NCI-H2081 treated with DMSO at 0.1 percent for 48 hours (cell line): ENCODE measurements around the gene TPSD1.
"Not testable (repeated sequence)": the region's sequence is repeated elsewhere in the genome, so short reads cannot be mapped to it uniquely, and the experiment has no call there.

Experiments
- DNase-seq: peaks from one replicate; lab custom pipeline; 2025; lab: John Stamatoyannopoulos, UW

TPSD1 gene

DNA sequence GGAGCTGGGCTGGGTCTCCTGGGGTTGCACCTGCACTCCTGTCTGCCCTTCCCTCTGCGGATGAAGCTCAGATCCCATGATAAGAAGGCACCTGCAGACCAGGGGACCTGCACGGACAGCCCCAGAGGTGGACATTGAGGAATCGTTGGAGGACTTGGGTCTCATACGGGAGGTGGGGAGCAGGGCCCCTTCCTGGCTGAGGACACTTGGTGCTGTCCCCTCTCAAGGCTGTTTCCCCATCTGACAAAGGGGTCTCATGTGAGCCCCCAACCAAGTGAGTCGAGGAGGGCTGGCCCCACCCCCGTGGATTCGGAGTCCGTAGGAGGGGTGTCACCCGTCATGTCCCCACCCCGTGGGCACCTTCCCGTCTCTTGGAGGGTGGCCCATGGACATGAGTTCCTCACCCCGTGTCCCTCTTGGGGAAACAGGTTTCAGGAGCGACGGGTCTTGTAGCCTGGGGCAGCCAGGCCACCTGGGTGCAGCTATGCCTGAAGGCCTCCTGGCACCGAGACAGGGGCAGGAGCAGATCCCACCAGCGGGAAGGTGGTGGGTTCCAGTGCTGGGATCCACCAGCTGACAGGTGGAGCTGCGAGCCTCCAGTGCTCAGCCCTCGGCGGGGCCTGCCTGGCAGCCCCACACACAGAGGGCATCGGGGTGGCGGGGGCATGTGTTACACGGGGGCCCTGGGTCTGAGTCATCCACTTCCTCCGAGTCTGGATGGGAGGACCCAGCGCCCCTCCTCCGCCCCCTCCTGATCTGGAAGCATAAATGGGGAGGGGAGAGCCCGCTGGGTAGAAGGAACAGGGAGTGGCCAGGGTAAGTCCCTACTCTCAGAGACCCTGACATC, at the start of gene TPSD1:
TSS of gene TPSD1 (plus strand) at position 794 of the 847 bp plus-strand sequence. CDS start 212 bp downstream, outside the sequence.
- DNase-seq, result not testable (repeated sequence)

DNA sequence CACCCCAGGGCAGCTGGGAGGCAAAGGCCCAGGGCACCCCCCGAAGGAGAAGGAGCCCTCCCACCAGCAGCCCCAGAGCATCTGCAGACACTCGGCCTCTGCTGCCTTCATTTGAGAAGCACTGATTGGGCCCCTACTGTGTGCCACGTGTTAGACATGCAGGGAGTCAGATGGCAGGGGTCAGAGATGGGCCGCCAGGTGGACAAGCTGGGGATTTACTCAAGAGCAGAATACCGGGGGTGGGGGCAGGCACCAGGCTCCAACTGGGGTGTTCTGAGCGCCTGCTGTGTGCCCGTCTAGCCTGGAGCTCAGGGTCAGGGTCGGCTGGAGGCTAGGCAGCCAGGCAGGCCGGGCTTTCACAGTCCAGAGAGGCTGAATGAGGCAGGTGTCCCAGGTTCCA, 49.5 kb upstream of the TPSD1 start:
- DNase-seq, result no peak

DNA sequence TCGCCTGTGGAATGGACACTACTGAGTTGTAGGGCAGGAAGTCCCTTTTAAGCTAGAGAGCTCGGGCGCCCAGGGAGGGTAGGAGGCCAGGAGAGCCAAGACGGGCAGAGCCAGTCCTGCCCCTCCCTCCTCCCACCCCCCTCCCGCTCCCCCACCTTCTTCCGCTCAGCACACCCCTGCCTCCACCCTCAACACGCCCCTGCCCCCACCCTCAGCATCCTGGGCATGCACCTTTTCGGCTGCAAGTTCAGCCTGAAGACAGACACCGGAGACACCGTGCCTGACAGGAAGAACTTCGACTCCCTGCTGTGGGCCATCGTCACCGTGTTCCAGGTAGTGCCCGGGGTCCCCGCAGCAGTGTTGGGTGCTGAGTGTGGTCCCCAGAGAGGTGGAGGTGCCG, 49.1 kb upstream of the TPSD1 start:
- DNase-seq, result no peak

DNA sequence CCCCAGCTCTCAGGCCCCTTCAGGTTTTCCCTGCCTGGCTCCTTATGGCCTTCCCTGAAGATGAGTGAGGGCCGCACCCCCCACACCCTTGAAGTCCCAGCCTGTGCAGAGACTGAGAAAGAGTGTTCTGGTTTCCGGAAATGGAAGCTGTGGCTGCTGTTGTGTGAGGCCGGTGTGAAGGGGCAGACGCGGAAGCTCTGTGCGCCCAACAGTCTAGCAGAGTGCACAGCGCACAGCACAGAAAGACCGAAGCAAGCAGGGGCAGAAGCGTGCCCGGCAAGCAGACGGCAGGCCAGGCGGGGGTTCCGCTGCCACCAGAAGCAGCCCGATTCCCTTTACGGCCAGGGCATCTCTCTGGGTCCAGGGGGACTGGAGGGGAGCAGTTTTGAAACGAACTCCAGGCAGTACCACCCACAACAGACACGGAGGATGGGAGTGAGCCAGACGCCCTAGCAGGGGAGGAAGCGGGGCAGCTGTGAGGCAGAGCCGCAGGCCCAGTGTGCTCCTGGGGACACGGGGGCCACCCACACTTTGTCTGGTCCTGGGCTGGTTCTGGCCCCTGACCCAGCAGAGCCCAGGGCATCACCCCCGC, 47.5 kb upstream of the TPSD1 start:
- DNase-seq, result no peak

DNA sequence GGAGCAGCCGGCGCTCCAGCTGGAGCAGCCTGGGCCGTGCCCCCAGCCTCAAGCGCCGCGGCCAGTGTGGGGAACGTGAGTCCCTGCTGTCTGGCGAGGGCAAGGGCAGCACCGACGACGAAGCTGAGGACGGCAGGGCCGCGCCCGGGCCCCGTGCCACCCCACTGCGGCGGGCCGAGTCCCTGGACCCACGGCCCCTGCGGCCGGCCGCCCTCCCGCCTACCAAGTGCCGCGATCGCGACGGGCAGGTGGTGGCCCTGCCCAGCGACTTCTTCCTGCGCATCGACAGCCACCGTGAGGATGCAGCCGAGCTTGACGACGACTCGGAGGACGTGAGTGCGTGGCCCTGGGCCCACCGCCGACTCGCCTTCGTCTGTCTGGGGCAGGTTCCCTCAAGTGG, 46.8 kb upstream of the TPSD1 start:
- no peak for DNase-seq

DNA sequence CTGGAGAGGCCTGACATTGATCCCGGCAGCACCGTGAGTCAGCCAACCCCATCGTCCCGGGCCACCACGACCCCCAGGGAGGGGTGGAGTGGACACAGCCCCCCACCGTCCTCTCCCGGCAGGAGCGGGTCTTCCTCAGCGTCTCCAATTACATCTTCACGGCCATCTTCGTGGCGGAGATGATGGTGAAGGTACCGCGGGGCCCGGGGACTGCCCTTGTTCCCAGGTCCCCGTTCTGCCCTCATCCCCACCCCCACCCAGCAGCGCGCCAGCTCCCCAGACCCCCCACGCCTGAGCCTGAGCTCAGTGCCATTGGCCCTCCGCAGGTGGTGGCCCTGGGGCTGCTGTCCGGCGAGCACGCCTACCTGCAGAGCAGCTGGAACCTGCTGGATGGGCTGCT, 45.4 kb upstream of the TPSD1 start:
- no peak for DNase-seq

DNA sequence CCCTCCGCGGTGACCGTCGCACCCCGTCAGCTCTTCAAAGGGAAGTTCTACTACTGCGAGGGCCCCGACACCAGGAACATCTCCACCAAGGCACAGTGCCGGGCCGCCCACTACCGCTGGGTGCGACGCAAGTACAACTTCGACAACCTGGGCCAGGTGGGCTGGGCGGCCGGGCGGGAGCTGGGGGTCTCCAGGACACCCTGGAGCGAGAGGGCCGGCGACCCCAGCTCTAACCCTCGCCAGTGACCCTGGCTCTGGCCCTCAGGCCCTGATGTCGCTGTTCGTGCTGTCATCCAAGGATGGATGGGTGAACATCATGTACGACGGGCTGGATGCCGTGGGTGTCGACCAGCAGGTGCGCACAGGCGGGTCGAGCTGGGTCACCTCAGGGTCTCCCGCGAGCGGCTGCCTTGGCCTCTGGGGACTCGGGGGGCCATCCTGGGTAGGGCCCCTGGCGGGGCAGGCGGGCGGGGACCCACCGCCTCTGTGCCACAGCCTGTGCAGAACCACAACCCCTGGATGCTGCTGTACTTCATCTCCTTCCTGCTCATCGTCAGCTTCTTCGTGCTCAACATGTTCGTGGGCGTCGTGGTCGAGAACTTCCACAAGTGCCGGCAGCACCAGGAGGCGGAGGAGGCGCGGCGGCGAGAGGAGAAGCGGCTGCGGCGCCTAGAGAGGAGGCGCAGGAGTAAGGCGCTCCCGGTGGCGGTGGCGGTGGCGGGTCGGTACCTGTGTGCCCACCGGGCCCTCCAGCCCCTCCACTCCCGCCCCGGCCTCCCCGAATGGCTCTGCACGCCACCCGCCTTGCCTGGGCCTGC, 44.2 kb upstream of the TPSD1 start:
- DNase-seq, result no peak

DNA sequence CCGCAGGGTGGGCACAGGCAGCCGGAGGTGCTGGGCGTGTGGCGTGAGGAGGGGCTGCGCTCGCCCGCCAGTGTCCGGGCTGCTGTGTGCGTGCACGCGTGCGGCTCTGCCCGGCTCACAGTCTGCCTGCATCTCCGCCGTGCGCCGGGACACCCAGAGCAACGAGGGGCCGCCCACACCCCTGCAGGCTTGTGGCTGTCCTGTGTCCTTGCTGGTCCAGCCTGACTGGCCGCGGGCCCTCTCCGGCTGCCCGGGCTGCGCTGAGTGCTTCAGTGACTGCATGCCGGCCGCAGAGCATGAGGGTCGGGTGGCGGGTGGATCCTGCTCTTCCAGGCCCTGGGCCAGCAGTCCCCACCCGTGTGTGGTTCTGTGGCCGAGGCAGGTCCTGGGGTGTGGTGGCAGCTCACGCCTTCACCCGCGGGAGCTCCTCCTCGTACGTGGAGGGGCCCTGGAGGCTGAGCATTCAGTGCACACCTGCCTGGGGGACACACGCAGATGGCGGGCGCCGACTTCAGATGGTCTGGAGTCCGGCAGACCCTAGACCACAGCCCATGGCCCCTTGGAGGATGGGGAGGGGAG, 43.2 kb upstream of the TPSD1 start:
- DNase-seq, result no peak

DNA sequence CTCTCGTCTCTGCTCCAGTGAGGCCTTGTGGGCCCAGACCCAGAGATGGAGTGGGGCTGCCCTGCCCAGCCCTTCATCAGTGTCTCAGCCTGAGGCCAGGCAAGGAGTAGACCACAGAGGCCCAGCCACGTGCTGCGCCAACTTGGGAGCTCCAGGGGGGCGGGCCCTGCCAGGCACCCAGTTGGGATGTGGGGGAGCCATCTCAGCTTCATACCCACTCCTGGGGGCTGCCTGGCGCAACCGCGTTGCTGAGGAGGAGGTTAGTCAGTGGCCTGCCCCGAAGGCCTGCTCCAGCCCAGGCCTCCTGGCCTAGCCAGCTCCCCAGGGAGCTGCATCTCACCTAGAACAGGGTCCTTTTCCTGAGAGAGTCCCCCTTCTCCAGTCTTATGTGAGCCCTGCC, 42.6 kb upstream of the TPSD1 start:
- DNase-seq, result no peak

DNA sequence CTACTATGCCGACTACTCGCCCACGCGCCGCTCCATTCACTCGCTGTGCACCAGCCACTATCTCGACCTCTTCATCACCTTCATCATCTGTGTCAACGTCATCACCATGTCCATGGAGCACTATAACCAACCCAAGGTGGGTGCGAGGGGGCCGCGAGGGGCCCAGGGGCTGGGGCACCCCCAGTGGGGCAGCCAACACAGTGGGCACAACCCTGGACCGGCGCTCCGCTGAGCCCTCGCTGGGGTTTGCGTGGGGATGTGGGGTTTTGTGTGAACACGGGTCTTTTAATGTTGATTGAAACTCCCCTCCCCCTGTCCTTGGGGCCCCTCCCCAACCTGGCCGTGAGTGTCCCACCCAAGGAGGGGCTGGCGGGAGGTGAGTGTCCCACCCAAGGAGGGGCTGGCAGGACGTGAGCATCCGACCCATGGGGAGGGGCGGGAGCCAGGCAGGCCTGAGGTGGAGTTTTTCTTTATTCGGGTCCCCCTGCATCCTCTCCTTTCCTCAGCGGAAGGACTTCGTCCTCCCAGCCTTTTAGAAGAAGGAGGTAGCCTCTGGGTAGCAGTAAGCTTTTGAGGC, 42.0 kb upstream of the TPSD1 start:
- no peak for DNase-seq

DNA sequence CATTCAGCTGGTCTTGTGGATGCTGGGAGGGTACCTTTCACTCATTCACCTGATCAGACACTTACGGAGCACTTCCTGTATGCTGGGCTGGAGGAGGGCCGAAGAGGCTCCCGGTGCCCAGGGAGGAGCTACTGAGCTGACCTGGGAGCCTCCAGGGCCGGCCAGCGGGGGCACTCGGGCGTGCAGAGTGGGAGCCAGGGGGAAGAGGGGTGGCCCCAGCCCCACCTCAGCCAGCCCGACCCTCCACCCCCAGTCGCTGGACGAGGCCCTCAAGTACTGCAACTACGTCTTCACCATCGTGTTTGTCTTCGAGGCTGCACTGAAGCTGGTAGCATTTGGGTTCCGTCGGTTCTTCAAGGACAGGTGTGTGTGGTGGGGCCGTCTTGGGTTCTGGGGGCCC, 41.1 kb upstream of the TPSD1 start:
- DNase-seq, result no peak

DNA sequence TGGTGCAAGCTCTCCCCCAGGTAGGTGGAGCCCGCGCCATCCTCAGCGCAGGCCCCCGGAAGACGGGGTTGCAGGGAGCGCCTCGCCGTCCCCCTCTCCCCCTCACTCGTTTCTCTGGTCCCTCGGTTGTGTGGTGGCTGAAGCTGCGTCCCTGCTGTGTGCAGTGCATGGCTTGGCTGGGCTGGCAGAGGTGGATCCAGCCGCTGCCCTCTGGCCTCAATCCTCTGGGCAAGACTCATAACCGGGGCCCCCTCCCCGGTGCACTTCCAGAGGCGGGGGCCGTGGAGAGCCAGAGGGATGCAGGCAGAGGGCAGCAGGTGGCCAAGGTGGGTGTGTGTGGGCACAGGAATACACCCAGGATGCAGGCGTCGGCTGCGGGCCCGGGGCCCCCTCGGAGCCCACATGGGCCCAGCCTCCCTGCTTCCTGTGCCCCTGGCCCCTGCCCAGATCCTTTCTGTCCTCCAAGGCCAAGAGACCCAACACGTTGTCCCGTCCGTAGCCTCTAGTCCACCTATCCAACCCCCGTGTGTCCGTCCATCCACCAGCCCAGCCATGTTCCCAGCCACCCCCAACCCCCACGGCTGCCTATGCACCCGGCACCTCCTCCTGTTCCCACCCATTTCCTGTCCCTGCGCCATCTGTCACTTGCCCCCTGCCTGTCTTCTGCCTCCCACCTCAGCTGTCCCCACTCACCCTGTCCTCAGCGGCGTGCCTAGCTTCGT, 40.1 kb upstream of the TPSD1 start:
- no peak for DNase-seq

DNA sequence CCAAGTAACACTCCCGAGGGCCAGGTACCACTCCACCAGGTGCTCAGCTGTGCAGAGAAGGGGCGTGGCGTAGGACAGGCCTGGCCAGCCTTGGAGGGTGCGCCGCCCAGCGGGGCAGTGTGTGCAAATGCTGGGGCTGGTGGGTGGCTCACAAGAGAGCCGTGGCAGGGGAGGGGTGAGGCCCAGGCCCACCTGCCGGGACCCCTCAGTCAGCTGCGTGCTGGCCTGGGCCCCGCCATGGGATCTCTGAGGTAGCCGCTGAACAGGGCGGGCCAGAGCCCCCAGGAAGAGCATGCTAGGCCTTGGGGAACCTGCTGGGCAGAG, 39.6 kb upstream of the TPSD1 start:
- no peak for DNase-seq

DNA sequence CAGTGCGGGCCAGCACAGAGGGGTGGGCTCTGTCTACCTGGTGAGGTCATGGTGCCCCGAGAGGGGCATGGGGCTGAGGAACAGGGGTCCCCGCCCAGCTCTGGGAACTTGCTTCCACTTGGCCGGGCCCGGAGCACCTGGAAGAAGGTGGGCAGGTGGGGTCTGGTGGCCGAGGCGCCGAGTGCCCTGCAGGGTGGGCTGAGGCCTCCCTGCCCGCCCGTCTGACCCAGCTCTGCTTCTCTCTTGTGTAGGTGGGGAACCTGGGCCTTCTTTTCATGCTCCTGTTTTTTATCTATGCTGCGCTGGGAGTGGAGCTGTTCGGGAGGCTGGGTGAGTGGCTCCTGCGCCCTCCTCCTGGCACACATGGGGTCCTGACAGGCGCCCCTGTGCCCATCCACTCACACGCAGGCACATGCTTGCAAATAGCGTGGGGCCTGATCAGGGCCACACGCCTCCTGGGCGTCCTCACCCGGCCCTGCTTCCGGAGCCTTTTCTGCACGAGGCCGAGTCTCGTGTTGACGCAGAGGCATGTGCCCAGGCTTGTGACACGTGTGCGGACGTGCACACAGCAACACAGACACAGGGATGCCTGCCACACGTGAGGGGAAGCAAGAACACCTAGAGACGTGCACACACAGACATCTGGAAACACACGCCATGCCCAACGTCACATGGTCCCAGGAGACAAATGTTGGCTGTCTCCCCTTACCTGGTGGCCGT, 39.0 kb upstream of the TPSD1 start:
- DNase-seq, result no peak

DNA sequence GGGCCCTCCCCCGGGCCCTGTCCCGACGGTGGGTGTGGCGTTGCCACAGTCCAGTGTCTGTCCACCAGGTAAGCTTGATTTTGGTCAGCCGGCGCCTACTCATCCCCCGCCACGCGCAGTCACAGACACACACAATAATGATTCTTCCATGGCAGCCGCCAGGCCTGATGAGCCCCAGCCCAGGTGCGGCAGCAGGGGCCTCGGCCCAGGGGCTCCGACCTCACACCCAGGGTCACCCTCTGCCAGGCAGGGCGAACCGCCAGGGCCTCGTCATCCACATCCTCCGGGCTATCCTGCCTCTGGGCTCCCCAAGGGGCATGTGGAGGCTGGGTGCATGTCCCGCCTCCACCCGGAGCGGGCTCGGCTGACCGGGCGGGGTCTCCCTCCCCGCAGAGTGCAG, 38.3 kb upstream of the TPSD1 start:
- DNase-seq, result no peak

DNA sequence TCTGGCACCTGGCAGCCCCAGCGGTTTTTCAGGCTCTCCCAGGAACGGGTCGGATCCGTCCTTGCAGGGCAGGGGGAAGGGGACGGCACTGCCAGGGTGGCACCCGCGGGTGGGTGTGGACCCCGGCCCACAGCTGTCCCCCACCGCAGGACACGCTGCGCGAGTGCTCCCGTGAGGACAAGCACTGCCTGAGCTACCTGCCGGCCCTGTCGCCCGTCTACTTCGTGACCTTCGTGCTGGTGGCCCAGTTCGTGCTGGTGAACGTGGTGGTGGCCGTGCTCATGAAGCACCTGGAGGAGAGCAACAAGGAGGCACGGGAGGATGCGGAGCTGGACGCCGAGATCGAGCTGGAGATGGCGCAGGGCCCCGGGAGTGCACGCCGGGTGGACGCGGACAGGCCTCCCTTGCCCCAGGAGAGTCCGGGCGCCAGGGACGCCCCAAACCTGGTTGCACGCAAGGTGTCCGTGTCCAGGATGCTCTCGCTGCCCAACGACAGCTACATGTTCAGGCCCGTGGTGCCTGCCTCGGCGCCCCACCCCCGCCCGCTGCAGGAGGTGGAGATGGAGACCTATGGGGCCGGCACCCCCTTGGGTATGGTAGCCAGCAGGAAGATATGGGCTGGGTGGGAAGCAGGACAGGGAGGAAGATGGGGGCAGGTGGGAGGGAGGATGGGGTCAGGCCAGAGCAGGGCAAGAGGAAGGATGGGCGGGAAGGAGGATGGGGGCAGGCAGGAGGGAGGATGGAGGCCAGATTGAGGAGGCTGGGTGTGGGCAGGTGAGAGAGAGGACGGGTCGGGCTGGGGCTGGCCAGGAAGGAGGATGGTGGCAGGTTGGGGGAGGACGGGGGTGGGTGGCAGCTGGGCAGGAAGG, 37.6 kb upstream of the TPSD1 start:
- DNase-seq, result no peak

DNA sequence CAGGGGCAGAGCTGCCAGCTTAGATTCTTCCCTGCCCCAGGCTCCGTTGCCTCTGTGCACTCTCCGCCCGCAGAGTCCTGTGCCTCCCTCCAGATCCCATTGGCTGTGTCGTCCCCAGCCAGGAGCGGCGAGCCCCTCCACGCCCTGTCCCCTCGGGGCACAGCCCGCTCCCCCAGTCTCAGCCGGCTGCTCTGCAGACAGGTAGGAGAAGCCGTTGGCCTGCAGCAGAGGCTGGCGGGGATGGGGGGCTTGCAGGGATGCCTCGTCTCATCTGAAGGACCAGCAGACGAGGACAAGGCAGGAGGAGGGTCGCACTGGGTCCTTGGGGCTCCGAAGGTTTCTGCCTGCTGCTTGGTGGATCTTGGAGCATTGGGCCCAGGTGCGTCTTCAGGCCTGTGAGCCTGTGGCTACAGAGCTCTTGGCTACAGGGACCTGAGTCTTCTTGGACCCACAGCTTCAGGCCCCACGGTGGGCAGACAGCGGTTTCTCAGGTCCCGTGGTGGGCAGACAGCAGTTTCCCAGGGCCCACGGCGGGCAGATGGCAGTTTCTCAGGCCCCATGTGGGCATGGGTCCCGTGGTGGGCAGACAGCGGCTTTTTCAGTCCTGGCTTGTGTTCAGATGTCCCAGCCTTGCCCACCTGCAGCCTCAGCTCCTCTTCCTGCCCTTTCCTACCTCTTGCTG, 36.8 kb upstream of the TPSD1 start:
- DNase-seq, result no peak

DNA sequence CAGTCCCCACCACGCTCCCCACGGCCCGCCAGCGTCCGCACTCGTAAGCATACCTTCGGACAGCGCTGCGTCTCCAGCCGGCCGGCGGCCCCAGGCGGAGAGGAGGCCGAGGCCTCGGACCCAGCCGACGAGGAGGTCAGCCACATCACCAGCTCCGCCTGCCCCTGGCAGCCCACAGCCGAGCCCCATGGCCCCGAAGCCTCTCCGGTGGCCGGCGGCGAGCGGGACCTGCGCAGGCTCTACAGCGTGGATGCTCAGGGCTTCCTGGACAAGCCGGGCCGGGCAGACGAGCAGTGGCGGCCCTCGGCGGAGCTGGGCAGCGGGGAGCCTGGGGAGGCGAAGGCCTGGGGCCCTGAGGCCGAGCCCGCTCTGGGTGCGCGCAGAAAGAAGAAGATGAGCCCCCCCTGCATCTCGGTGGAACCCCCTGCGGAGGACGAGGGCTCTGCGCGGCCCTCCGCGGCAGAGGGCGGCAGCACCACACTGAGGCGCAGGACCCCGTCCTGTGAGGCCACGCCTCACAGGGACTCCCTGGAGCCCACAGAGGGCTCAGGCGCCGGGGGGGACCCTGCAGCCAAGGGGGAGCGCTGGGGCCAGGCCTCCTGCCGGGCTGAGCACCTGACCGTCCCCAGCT, 35.7 kb upstream of the TPSD1 start:
- no peak for DNase-seq
